ENCODE data around the gene PHACTR4.
"Not testable (repeated sequence)": the region's sequence is repeated elsewhere in the genome, so short reads cannot be mapped to it uniquely, and the experiment has no call there.

Gene PHACTR4

GRCh38 chr1:28501925-28502324 is 132.4 kb downstream of the PHACTR4 start:
- DNase-seq (ENCODE audit: low read depth in 2 of 2), result no peak

- no peak for DNase-seq (ENCODE audit: low read depth in 2 of 2)
Measured at GRCh38 chr1:28503117-28503516, 133.6 kb downstream of the PHACTR4 start.

DNA sequence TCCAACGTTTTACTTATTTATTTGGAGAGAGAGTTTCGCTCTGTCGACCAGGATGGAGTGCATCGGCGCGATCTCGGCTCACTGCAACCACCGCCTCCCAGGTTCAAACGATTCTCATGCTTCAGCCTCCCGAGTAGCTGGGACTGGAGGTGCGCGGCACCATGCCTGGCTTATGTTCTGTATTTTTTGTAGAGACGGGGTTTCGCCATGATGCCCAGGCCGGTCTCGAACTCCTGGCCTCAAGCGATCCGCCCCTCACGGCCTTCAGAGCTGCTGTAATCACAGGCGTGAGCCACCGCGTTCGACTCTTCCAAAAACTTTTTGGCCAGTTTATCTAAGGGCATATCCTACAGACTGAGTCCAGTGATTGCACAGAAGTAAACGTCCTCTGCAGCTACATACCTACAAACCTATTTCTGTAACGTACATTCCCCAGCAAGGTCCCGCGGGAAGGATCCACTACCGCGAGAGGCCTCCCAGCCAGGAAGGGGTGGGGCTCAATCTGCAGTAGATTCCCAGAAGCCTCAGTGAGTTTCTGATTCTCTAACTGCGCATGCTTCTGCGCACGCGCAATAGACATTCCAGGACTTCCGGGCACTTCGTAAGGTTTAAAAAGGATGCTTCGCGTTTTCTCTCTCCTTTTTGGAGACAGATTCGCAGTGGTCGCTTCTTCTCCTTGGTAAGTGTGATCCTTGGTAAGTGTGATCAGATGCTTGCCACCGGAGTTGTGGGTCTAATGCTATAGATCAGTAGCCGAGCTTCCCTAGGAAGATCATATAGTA is 136.1 kb downstream of the PHACTR4 start, which contains the start of gene RCC1:
Gene RCC1 (plus strand): TSS at position 638 of the 782 bp plus-strand sequence. CDS start 23,824 bp downstream, outside the sequence.
- DNase-seq (ENCODE audit: low read depth in 2 of 2), result peak; percentile 86 to 91

- DNase-seq (ENCODE audit: low read depth in 2 of 2), result no peak
Measured at GRCh38 chr1:28506907-28507246, 137.3 kb downstream of the PHACTR4 start.

DNA sequence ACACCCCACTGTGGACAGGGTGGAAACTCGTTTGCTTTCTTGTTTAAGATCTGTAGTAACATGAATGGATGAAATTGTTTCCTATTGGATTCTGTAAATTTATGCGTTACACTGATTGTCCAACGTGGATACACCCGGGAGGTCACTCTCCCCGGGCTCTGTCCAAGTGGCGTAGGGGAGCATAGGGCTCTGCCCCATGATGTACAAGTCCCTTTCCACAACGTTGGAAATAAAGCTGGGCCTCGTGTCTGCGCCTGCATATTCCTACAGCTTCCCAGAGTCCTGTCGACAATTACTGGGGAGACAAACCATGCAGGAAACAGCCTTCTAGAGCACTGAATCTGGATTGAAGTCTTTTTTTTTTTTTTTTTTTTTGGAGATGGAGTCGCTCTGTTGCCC is 137.7 kb downstream of the PHACTR4 start:
- DNase-seq (ENCODE audit: low read depth in 2 of 2), result no peak

GRCh38 chr1:28507646-28508434 is 138.3 kb downstream of the PHACTR4 start:
- DNase-seq (ENCODE audit: low read depth in 2 of 2), result no peak

DNA sequence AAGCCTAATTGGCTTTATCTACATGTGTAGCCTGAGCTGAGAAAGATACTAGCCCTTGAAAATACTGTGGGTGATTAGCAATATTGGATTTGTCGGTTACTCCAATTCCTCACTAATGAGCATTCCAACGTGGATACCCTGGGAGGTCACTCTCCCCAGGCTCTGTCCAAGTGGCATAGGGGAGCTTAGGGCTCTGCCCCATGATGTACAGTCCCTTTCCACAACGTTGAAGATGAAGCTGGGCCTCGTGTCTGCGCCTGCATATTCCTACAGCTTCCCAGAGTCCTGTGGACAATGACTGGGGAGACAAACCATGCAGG is 138.9 kb downstream of the PHACTR4 start:
- DNase-seq (ENCODE audit: low read depth in 2 of 2), result no peak

DNA sequence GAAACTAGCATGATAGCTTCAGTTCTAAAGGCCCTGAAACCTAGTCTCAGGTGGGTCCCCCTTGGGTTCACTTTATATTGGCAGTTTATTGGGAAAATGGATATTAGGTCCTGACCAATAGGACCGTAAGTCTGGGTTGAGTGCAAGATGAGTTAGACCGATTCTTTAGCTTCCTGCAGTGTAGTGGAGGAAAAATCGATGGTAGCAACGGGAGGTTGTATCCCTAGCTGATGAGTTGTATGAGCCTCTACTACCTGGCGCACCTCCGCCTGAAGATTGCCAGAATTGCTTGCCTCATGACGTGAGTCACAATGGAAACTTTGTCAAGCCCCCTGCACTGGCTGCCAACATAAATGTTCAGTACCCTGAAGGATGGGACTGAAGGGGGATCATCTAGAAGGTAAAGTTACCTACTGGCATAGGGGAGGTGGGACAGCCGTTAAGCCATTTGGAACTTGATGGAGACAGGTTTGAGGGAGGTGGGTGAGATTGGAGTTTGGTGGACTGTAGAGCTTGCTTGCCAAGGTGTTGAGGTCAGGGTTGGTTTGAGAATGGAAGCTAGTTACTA is 140.2 kb downstream of the PHACTR4 start:
- peak in 1 of 2 experiments; percentile 32 for DNase-seq (ENCODE audit: low read depth in 2 of 2)

- DNase-seq (ENCODE audit: low read depth in 2 of 2), result peak in 1 of 2 experiments; percentile 34
Measured at GRCh38 chr1:28510273-28510969, 140.9 kb downstream of the PHACTR4 start.

DNA sequence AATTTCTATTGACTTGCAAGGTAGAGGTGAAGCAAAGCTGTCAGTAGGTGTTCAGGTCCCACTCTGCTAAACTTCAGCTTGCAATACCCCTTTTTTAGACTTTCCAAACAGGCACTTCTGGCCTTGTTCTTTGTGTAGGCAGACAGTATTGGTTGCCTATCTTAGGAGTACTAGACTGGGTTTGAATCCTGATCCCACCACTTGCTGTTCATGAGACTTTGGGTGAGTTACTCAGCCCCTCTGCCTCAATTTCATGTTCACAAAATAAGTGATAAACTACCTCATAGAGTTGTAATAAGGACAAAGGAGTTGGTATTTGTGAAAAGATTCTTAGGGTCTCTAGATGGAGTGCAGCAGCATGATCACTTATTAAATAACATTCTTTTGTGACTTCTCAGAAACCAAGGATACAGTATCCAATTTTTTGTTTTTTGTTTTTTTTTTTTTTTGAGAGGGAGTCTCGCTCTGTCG is 141.5 kb downstream of the PHACTR4 start:
- no peak for DNase-seq (ENCODE audit: low read depth in 2 of 2)

- no peak for DNase-seq (ENCODE audit: low read depth in 2 of 2)
Measured at GRCh38 chr1:28512058-28512611, 142.6 kb downstream of the PHACTR4 start.

GRCh38 chr1:28514445-28514933 is 144.9 kb downstream of the PHACTR4 start:
- DNase-seq (ENCODE audit: low read depth in 2 of 2), result not testable (repeated sequence)

DNA sequence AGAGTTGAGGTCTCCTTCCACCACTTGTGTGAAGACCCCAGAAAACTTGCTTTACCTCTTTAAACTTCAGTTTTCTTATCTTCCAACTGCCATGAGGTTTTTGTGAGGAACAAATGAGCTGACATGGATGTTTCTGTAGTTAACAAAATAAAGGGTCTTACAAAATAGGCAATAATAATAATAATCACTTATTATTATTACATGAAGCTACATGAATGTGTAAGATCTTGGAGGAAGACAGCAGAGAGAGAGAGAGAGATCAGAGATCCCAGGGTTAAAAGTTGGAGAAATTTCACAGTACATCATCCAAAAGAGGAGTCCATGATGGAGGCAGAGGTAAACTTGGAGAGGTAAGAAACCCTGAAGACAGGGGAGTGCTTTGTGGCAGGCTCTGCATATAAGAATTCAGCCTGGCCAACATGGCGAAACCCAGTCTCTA is 147.0 kb downstream of the PHACTR4 start:
- DNase-seq (ENCODE audit: low read depth in 2 of 2), result no peak

- DNase-seq (ENCODE audit: low read depth in 2 of 2), result no peak
Measured at GRCh38 chr1:28517649-28517999, 148.1 kb downstream of the PHACTR4 start.

DNA sequence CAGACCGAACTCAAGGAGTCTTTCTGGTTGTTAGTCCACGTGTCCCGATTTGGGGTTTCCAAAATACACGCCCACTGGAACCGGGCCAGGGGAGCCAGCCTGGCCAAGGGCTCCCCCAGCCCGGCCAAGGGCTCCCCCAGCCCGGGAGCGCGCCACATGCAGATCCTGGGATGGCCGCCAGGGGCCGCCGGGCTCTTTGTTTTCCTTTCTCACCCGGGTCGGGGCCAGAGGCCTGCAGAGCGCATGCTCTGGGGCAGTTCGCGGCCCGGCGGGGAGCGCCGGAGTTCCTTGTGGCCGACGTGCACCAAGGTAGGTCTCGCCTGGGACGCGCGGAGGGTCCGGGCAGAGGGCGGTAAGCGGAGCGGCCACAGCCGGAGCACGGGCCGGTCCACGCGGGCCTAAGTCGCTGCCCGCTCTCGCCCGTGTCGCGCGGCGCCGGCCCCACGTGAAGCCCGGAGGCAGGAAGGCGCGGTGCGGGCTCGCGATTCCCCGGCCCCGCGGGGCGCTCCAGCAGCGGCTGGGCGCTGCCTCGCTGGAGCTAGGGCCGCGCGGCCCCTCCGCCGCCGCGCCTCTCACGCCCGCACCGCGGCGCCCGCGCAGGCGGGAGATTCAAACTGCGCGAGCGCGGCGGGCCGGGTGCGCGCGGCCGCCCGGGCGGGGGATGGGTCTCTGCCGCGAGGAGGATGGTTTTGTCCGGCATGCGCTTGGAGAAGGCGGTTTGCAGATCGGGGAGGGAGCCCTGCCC is 148.6 kb downstream of the PHACTR4 start:
- peak; percentile 84 to 92 for DNase-seq (ENCODE audit: low read depth in 2 of 2)

GRCh38 chr1:28518745-28519341 is 149.3 kb downstream of the PHACTR4 start:
- DNase-seq (ENCODE audit: low read depth in 2 of 2), result peak in 1 of 2 experiments; percentile 48

- no peak for DNase-seq (ENCODE audit: low read depth in 2 of 2)
Measured at GRCh38 chr1:28519946-28520725, 150.6 kb downstream of the PHACTR4 start.

DNA sequence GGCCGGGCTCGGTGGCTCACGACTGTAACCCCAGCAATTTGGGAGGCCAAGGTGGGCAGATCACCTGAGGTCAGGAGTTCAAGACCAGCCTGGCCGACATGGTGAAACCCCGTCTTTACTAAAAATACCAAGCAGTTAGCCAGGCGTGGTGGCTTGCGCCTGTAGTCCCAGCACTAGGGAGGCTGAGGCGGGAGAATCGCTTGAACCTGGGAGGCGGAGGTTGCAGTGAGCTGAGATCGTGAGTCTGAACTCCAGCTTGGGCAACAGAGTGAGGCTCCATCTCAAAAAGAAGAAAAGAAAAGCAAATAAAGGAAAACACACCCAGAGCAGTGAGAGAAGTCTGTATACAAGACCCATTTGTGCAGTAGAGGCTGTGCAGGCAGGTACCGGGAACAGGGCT is 151.3 kb downstream of the PHACTR4 start:
- not testable (repeated sequence) for DNase-seq (ENCODE audit: low read depth in 2 of 2)

GRCh38 chr1:28521502-28522164 is 152.1 kb downstream of the PHACTR4 start:
- no peak for DNase-seq (ENCODE audit: low read depth in 2 of 2)
